Measurements from ENCODE around the gene ASCC1. TPM values are rescaled to one million over a fixed set of nuclear protein-coding genes. Genes with fewer than 3 reads are reported as not detected.

Gene ASCC1
- polyA plus RNA-seq, 1 donor (not counting 4 experiments of a cell fraction or from before 2014, with no cell fraction given): 32.9 TPM

- Histone ChIP-seq H3K27me3 (ENCODE audit: control insufficient read depth, extremely low read depth, insufficient read depth, low read length) (no peaks in the 10 kb centered on the region), H3K27ac (ENCODE audit: control insufficient read depth, insufficient read depth, low read length) (no peak overlapping the region), H3K36me3 (ENCODE audit: control insufficient read depth in 2 of 2, extremely low read depth in 1 of 2, insufficient read depth in 2 of 2, low read length in 2 of 2) (peaks cover 2 to 11% of the 10 kb centered on the region in 2 experiments), H4K20me1 (ENCODE audit: control insufficient read depth, extremely low read depth, insufficient read depth, low read length) (no peaks in the 10 kb centered on the region), H3K4me1 (ENCODE audit: control insufficient read depth, extremely low read depth, insufficient read depth, low read length) (peaks cover 23% of the 10 kb centered on the region), H3K4me2 (ENCODE audit: control insufficient read depth, extremely low read depth, insufficient read depth, low read depth, low read length) (no peak overlapping the region), H3K9me1 (ENCODE audit: control insufficient read depth, extremely low read depth, insufficient read depth, low read length) (no peaks in the 10 kb centered on the region), H3K9ac (ENCODE audit: control insufficient read depth, extremely low read depth, insufficient read depth, low read length) (no peak overlapping the region), H2AFZ (ENCODE audit: control insufficient read depth, low read length) (no peak overlapping the region), H3K4me3 (ENCODE audit: control insufficient read depth in 2 of 3, extremely low read depth in 1 of 3, insufficient read depth in 2 of 3, low read depth in 1 of 3, low read length in 3 of 3) (no peak overlapping the region), H3K9me3 (ENCODE audit: control insufficient read depth, low read depth, low read length) (no peaks in the 10 kb centered on the region), H3K79me2 (ENCODE audit: control insufficient read depth, insufficient read depth, low read length) (no peaks in the 10 kb centered on the region)
- FAIRE-seq (no peak), DNase-seq (ENCODE audit: low read depth, low spot score) (no peak)
- dilution Hi-C loops (cut with MboI; ENCODE audit: extremely low pct_ligation_motif_present, low sequenced_read_pairs): no loop called here
- TF ChIP-seq CTCF (optimal IDR thresholded peaks at IDR 0.05 in 1 of 3, IDR thresholded peaks at IDR 0.05 in 1 of 3, conservative IDR thresholded peaks at IDR 0.05 in 1 of 3; ENCODE audit: extremely low read depth in 1 of 3, insufficient read depth in 2 of 3, low read length in 3 of 3) (no peak), EZH2 (IDR thresholded peaks at IDR 0.05; ENCODE audit: low read length) (no peak)
These were observed 39.4 kb downstream of the ASCC1 start for GRCh38 chr10:72176701-72177100.

- Histone ChIP-seq H2AFZ (ENCODE audit: control insufficient read depth, low read length) (no peak overlapping the region), H3K9ac (ENCODE audit: control insufficient read depth, extremely low read depth, insufficient read depth, low read length) (no peak overlapping the region), H3K4me3 (ENCODE audit: control insufficient read depth in 2 of 3, extremely low read depth in 1 of 3, insufficient read depth in 2 of 3, low read depth in 1 of 3, low read length in 3 of 3) (no peak overlapping the region), H3K9me1 (ENCODE audit: control insufficient read depth, extremely low read depth, insufficient read depth, low read length) (no peaks in the 10 kb centered on the region), H3K36me3 (ENCODE audit: control insufficient read depth in 2 of 2, extremely low read depth in 1 of 2, insufficient read depth in 2 of 2, low read length in 2 of 2) (peaks cover 2 to 11% of the 10 kb centered on the region in 2 experiments), H3K9me3 (ENCODE audit: control insufficient read depth, low read depth, low read length) (no peaks in the 10 kb centered on the region), H4K20me1 (ENCODE audit: control insufficient read depth, extremely low read depth, insufficient read depth, low read length) (no peaks in the 10 kb centered on the region), H3K4me2 (ENCODE audit: control insufficient read depth, extremely low read depth, insufficient read depth, low read depth, low read length) (no peak overlapping the region), H3K27ac (ENCODE audit: control insufficient read depth, insufficient read depth, low read length) (no peak overlapping the region), H3K79me2 (ENCODE audit: control insufficient read depth, insufficient read depth, low read length) (no peaks in the 10 kb centered on the region), H3K27me3 (ENCODE audit: control insufficient read depth, extremely low read depth, insufficient read depth, low read length) (no peaks in the 10 kb centered on the region), H3K4me1 (ENCODE audit: control insufficient read depth, extremely low read depth, insufficient read depth, low read length) (peaks cover 37% of the 10 kb centered on the region)
- DNase-seq (ENCODE audit: low read depth, low spot score) (no peak), FAIRE-seq (peak; percentile 23)
- dilution Hi-C loops (cut with MboI; ENCODE audit: extremely low pct_ligation_motif_present, low sequenced_read_pairs): no loop called here
- TF ChIP-seq EZH2 (IDR thresholded peaks at IDR 0.05; ENCODE audit: low read length) (no peak), CTCF (optimal IDR thresholded peaks at IDR 0.05 in 1 of 3, IDR thresholded peaks at IDR 0.05 in 1 of 3, conservative IDR thresholded peaks at IDR 0.05 in 1 of 3; ENCODE audit: extremely low read depth in 1 of 3, insufficient read depth in 2 of 3, low read length in 3 of 3) (no peak)
These were observed 40.9 kb downstream of the ASCC1 start for GRCh38 chr10:72175149-72175548.

Measured in keratinocyte (primary cell).